IPS-15b (cell line): ENCODE results near the gene ZFAND3.

Experiments used
- H3K27me3 ChIP-seq: one replicate; pipeline ENCODE4 v1.6.1; 2013; ENCODE audit warnings: low read length; ENCODE audit not compliant: control insufficient read depth, insufficient read depth
- H3K36me3 ChIP-seq: one replicate; pipeline ENCODE4 v1.6.1; 2013; ENCODE audit warnings: low read length; ENCODE audit not compliant: control insufficient read depth, insufficient read depth
- H3K4me1 ChIP-seq: one replicate; pipeline ENCODE4 v1.6.1; 2013; ENCODE audit warnings: mild to moderate bottlenecking, low read length; ENCODE audit not compliant: control insufficient read depth, insufficient read depth
- H3K4me3 ChIP-seq: one replicate; pipeline ENCODE4 v1.5.1; 2013; ENCODE audit warnings: low read depth, low read length
- H3K9ac ChIP-seq: one replicate; pipeline ENCODE4 v1.6.1; 2013; ENCODE audit warnings: low read depth, mild to moderate bottlenecking, low read length
- H3K9me3 ChIP-seq: one replicate; pipeline ENCODE4 v1.6.1; 2013; ENCODE audit warnings: mild to moderate bottlenecking, low read length; ENCODE audit not compliant: control insufficient read depth, insufficient read depth

The ZFAND3 gene

GRCh38 chr6:37819177-37819801 is at the start of gene ZFAND3:
Gene ZFAND3, plus strand, starts transcription at chr6:37819727. Its CDS starts 219 bp downstream, at chr6:37819946.
- peak within 1 kb of the TSS; percentile 97 for H3K9ac ChIP-seq

GRCh38 chr6:37774028-37774680 is 45.4 kb upstream of the ZFAND3 start:
- Histone ChIP-seq H3K27me3 (peaks cover 44% of the 10 kb centered on the region), H3K4me1 (peaks cover 23% of the 10 kb centered on the region), H3K9ac (no peak overlapping the region), H3K36me3 (no peaks in the 10 kb centered on the region), H3K9me3 (no peaks in the 10 kb centered on the region), H3K4me3 (no peak overlapping the region)

More at GRCh38 chr6:37819177-37819801, at the start of gene ZFAND3:
- Histone ChIP-seq H3K36me3 (no peaks in the 10 kb centered on the region), H3K9me3 (no peaks in the 10 kb centered on the region), H3K27me3 (no peaks in the 10 kb centered on the region), H3K4me1 (peaks cover 24% of the 10 kb centered on the region), H3K4me3 (peak within 1 kb of the TSS; percentile 89)

GRCh38 chr6:37776566-37776965 is 43.0 kb upstream of the ZFAND3 start:
- no peak overlapping the region for H3K9ac ChIP-seq
- H3K4me1 ChIP-seq, result peaks cover 33% of the 10 kb centered on the region
- H3K4me3 ChIP-seq, result peak overlapping the region; percentile 33
- no peaks in the 10 kb centered on the region for H3K9me3 ChIP-seq
- no peaks in the 10 kb centered on the region for H3K36me3 ChIP-seq
- H3K27me3 ChIP-seq, result peaks cover 28% of the 10 kb centered on the region

GRCh38 chr6:37777272-37777834 is 42.2 kb upstream of the ZFAND3 start:
- H3K9ac ChIP-seq, result no peak overlapping the region
- no peaks in the 10 kb centered on the region for H3K9me3 ChIP-seq
- no peaks in the 10 kb centered on the region for H3K36me3 ChIP-seq
- peaks cover 33% of the 10 kb centered on the region for H3K4me1 ChIP-seq
- peaks cover 27% of the 10 kb centered on the region for H3K27me3 ChIP-seq
- peak overlapping the region; percentile 33 for H3K4me3 ChIP-seq

- H3K4me3 ChIP-seq, result no peak overlapping the region
- H3K9ac ChIP-seq, result no peak overlapping the region
- H3K4me1 ChIP-seq, result peaks cover 34% of the 10 kb centered on the region
- H3K9me3 ChIP-seq, result no peaks in the 10 kb centered on the region
- peaks cover 31% of the 10 kb centered on the region for H3K27me3 ChIP-seq
- H3K36me3 ChIP-seq, result no peaks in the 10 kb centered on the region
Measured at GRCh38 chr6:37779111-37779800, 40.3 kb upstream of the ZFAND3 start.

GRCh38 chr6:37779902-37780628 is 39.5 kb upstream of the ZFAND3 start:
- H3K4me3 ChIP-seq, result no peak overlapping the region
- H3K27me3 ChIP-seq, result peaks cover 39% of the 10 kb centered on the region
- H3K36me3 ChIP-seq, result no peaks in the 10 kb centered on the region
- peaks cover 40% of the 10 kb centered on the region for H3K4me1 ChIP-seq
- H3K9me3 ChIP-seq, result no peaks in the 10 kb centered on the region
- H3K9ac ChIP-seq, result no peak overlapping the region

- H3K36me3 ChIP-seq, result no peaks in the 10 kb centered on the region
- H3K9me3 ChIP-seq, result no peaks in the 10 kb centered on the region
- no peak overlapping the region for H3K4me3 ChIP-seq
- H3K27me3 ChIP-seq, result peaks cover 39% of the 10 kb centered on the region
- no peak overlapping the region for H3K9ac ChIP-seq
- peaks cover 39% of the 10 kb centered on the region for H3K4me1 ChIP-seq
Measured at GRCh38 chr6:37781788-37782187, 37.7 kb upstream of the ZFAND3 start.

GRCh38 chr6:37783025-37783855 is 36.3 kb upstream of the ZFAND3 start:
- Histone ChIP-seq H3K4me1 (peaks cover 26% of the 10 kb centered on the region), H3K27me3 (peaks cover 37% of the 10 kb centered on the region), H3K9me3 (no peaks in the 10 kb centered on the region), H3K4me3 (peak overlapping the region; percentile 65), H3K36me3 (no peaks in the 10 kb centered on the region), H3K9ac (peak overlapping the region; percentile 57)

- peak overlapping the region; percentile 57 for H3K9ac ChIP-seq
Measured at GRCh38 chr6:37783856-37784584, 35.5 kb upstream of the ZFAND3 start.

GRCh38 chr6:37784585-37784967 is 35.0 kb upstream of the ZFAND3 start:
- Histone ChIP-seq H3K27me3 (peaks cover 30% of the 10 kb centered on the region), H3K4me3 (peak overlapping the region; percentile 65), H3K9ac (peak overlapping the region; percentile 57), H3K9me3 (no peaks in the 10 kb centered on the region), H3K4me1 (peaks cover 17% of the 10 kb centered on the region), H3K36me3 (no peaks in the 10 kb centered on the region)

More at GRCh38 chr6:37783856-37784584, 35.5 kb upstream of the ZFAND3 start:
- Histone ChIP-seq H3K4me1 (peaks cover 21% of the 10 kb centered on the region), H3K36me3 (no peaks in the 10 kb centered on the region), H3K4me3 (peak overlapping the region; percentile 65), H3K27me3 (peaks cover 30% of the 10 kb centered on the region), H3K9me3 (no peaks in the 10 kb centered on the region)
